Progenitor cell of endocrine pancreas (in vitro differentiated cells): ENCODE data around the gene ACKR4. TPM values are rescaled to one million over a fixed set of nuclear protein-coding genes. Genes with fewer than 3 reads are reported as not detected.

Source experiments
- DNase-seq: peaks from one replicate; pipeline ENCODE4 v3.0.0; 2021; ENCODE audit warnings: low spot score; ENCODE audit not compliant: unreplicated experiment
- H3K27ac Mint-ChIP-seq: 2 replicates; pipeline ENCODE4 v1.8.0; 2021; ENCODE audit warnings: mild to moderate bottlenecking, moderate library complexity, mixed read lengths
- H3K27me3 Mint-ChIP-seq: 2 replicates; pipeline ENCODE4 v1.8.0; 2021; ENCODE audit warnings: mixed read lengths
- H3K36me3 Mint-ChIP-seq: 2 replicates; pipeline ENCODE4 v1.8.0; 2022; ENCODE audit warnings: mixed read lengths; ENCODE audit not compliant: insufficient read depth
- H3K4me1 Mint-ChIP-seq: 2 replicates; pipeline ENCODE4 v1.8.0; 2021; ENCODE audit warnings: low read depth, mixed read lengths
- H3K4me3 Mint-ChIP-seq: 2 replicates; pipeline ENCODE4 v1.8.0; 2021; ENCODE audit warnings: low read depth, mild to moderate bottlenecking, moderate library complexity, mixed read lengths
- H3K9me3 Mint-ChIP-seq: 2 replicates; pipeline ENCODE4 v1.8.0; 2021; ENCODE audit warnings: low read depth, mixed read lengths
- total RNA-seq: library from RNA; stranded (reverse); gene quantifications from 2 replicates; pipeline ENCODE4 v1.2.1, GENCODE V29; 2021
- TF ChIP-seq, protein P1 (sequence below): fragments of 200-600 bp; sonication (generic); IDR thresholded peaks from one replicate; pipeline ENCODE4 v1.5.0; 2021; ENCODE audit warnings: antibody characterized with exemption, mild to moderate bottlenecking; ENCODE audit not compliant: unreplicated experiment

ACKR4 gene
- total RNA-seq, 1 donor from 2014 or later, result not detected

DNA sequence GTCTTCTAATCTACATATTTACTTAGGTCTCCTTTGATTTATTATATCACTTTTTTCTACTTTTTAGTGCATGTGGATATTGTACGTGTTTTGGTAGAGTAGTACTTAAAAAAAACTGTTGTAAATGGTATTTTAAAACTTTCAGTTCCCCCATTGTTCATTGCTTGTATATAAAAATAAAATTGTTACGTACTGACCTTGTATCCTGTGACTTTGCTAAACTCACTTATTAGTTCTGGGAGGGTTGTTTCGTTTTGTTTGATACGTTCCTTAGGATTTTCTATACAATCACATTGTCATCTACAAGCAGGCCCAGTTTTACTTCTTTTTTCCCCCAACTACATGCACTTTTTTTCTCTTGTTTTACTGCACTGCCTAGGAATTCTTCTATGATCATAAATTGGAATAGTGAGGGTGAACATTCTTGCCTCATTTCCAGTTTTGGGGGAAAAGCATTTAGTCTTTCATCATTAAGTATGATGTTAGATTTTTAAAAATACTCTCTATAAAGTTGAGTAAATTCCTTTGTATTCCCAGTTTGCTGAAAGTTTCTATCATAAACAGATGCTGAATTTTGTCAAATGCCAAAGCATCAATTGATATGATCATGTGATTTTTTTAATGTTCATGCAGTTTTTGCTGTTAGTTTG, 33.5 kb upstream of the ACKR4 start:
- no peak overlapping the region for H3K4me3 Mint-ChIP-seq
- no peak for DNase-seq
- peaks cover 8% of the 10 kb centered on the region for H3K9me3 Mint-ChIP-seq
- H3K27ac Mint-ChIP-seq, result no peak overlapping the region
- H3K27me3 Mint-ChIP-seq, result no peaks in the 10 kb centered on the region
- TF ChIP-seq, protein P1, sequence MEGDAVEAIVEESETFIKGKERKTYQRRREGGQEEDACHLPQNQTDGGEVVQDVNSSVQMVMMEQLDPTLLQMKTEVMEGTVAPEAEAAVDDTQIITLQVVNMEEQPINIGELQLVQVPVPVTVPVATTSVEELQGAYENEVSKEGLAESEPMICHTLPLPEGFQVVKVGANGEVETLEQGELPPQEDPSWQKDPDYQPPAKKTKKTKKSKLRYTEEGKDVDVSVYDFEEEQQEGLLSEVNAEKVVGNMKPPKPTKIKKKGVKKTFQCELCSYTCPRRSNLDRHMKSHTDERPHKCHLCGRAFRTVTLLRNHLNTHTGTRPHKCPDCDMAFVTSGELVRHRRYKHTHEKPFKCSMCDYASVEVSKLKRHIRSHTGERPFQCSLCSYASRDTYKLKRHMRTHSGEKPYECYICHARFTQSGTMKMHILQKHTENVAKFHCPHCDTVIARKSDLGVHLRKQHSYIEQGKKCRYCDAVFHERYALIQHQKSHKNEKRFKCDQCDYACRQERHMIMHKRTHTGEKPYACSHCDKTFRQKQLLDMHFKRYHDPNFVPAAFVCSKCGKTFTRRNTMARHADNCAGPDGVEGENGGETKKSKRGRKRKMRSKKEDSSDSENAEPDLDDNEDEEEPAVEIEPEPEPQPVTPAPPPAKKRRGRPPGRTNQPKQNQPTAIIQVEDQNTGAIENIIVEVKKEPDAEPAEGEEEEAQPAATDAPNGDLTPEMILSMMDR, result no peak
- peaks cover 8% of the 10 kb centered on the region for H3K36me3 Mint-ChIP-seq
- no peaks in the 10 kb centered on the region for H3K4me1 Mint-ChIP-seq

- TF ChIP-seq, protein P1, result no peak
- H3K36me3 Mint-ChIP-seq, result peaks cover 8% of the 10 kb centered on the region
- no peak overlapping the region for H3K27ac Mint-ChIP-seq
- no peak overlapping the region for H3K4me3 Mint-ChIP-seq
- no peak for DNase-seq
- H3K4me1 Mint-ChIP-seq, result no peaks in the 10 kb centered on the region
- H3K27me3 Mint-ChIP-seq, result no peaks in the 10 kb centered on the region
- H3K9me3 Mint-ChIP-seq, result peaks cover 8% of the 10 kb centered on the region
Observed at GRCh38 chr3:132564070-132564465, 33.0 kb upstream of the ACKR4 start.

- Mint-ChIP-seq H3K9me3 (peaks cover 5% of the 10 kb centered on the region), H3K27me3 (no peaks in the 10 kb centered on the region)
Observed at GRCh38 chr3:132568422-132568821, 28.6 kb upstream of the ACKR4 start.

DNA sequence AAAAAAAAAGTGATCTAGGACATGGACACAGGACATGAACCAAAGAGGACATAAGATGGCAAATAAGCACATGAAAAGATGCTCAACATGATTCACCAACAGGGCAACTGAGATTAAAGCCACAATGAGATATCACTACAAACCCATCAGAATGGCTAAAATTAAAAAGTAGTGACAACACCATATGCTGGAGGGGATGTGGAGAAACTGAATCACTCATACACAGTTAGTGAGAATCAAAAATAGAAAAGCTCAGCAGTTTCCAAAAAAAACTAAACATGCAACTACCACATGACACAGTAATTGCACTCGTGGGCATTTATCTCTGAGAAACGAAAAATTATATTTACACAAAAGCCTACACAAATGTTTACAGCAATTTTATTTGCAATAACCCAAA, 27.9 kb upstream of the ACKR4 start:
- H3K4me1 Mint-ChIP-seq, result no peaks in the 10 kb centered on the region
- peaks cover 5% of the 10 kb centered on the region for H3K9me3 Mint-ChIP-seq
- no peaks in the 10 kb centered on the region for H3K27me3 Mint-ChIP-seq
- no peak overlapping the region for H3K27ac Mint-ChIP-seq
- TF ChIP-seq, protein P1, result no peak
- DNase-seq, result no peak
- H3K4me3 Mint-ChIP-seq, result no peak overlapping the region
- peaks cover 8% of the 10 kb centered on the region for H3K36me3 Mint-ChIP-seq

More at GRCh38 chr3:132568422-132568821, 28.6 kb upstream of the ACKR4 start:
- DNase-seq, result no peak
- TF ChIP-seq, protein P1, result no peak
- peaks cover 8% of the 10 kb centered on the region for H3K36me3 Mint-ChIP-seq
- no peaks in the 10 kb centered on the region for H3K4me1 Mint-ChIP-seq
- no peak overlapping the region for H3K27ac Mint-ChIP-seq
- H3K4me3 Mint-ChIP-seq, result no peak overlapping the region

DNA sequence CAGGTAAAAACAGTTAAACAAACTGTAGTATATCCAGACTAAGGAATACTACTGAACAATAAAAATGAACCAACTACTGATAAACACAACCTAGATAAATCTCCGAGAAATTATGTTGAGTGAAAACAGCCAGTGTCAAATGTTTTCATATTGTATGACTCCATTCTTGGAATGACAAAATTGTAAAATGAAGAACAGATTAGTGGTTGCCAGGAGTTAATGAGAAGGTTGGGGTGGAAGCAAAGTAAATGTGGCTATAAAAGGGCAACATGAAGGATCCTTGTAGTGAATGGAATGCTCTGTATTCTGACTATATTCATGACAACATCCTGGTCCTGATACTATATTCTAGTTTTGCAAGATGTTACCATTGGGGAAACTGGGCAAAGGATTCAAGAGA, 27.5 kb upstream of the ACKR4 start:
- H3K9me3 Mint-ChIP-seq, result peaks cover 5% of the 10 kb centered on the region
- no peak overlapping the region for H3K4me3 Mint-ChIP-seq
- H3K4me1 Mint-ChIP-seq, result no peaks in the 10 kb centered on the region
- TF ChIP-seq, protein P1, result no peak
- H3K36me3 Mint-ChIP-seq, result peaks cover 8% of the 10 kb centered on the region
- H3K27ac Mint-ChIP-seq, result no peak overlapping the region
- H3K27me3 Mint-ChIP-seq, result no peaks in the 10 kb centered on the region
- DNase-seq, result no peak
